Panc1 (cell line): ENCODE data around the gene MLPH. TPM values are rescaled to one million over a fixed set of nuclear protein-coding genes. Genes with fewer than 3 reads are reported as not detected.

Experiments used
- ATAC-seq: fragments of 200-7000 bp; cut with Tn5 transposase; 2 replicates; pipeline ENCODE4 v1.9.1; 2020; ENCODE audit warnings: mild to moderate bottlenecking, moderate library complexity
- BruUV-seq: library from RNA; stranded (reverse); fragments of 400-500 nt; replicated peaks from 2 replicates; lab custom pipeline; 2021; lab: Mats Ljungman, UMichigan
- CTCF ChIA-PET: fragments of 300-600 bp; sonication (Branson Sonifier 250); formaldehyde crosslinking; loops from one replicate; lab custom pipeline; 2022; ENCODE audit warnings: antibody characterized with exemption; lab: Charles Lee
- POLR2A ChIA-PET: fragments of 300-600 bp; sonication (Branson Sonifier 250); formaldehyde crosslinking; loops from one replicate; lab custom pipeline; 2022; ENCODE audit warnings: antibody characterized with exemption; lab: Charles Lee
- DNase-seq: peaks from one replicate; pipeline ENCODE4 v3.0.0-alpha.2; 2010; ENCODE audit warnings: low read depth, low spot score
- H3K27ac ChIP-seq: 2 replicates; pipeline ENCODE4 v1.5.1; 2011; ENCODE audit warnings: mild to moderate bottlenecking, low read length, inconsistent platforms
- H3K27me3 ChIP-seq: fragments of 200-500 bp; sonication (Bioruptor generic); 2 replicates; pipeline ENCODE4 v1.6.0; 2014; ENCODE audit warnings: low read length, inconsistent platforms; ENCODE audit not compliant: control insufficient read depth, insufficient read depth
- H3K36me3 ChIP-seq: fragments of 200-500 bp; sonication (Bioruptor generic); 2 replicates; pipeline ENCODE4 v1.5.1; 2014; ENCODE audit warnings: inconsistent platforms, mild to moderate bottlenecking, low read length, moderate library complexity; ENCODE audit not compliant: control insufficient read depth, insufficient read depth
- H3K4me1 ChIP-seq: 2 replicates; pipeline ENCODE4 v1.5.1; 2011; ENCODE audit warnings: inconsistent platforms, mild to moderate bottlenecking, low read length, moderate library complexity; ENCODE audit not compliant: control insufficient read depth, insufficient read depth
- H3K4me3 ChIP-seq, 2 experiments: 2 replicates each; pipeline ENCODE4 v1.5.1; 2011 to 2012; ENCODE audit warnings: low read depth in 2 of 2, low read length in 2 of 2, mild to moderate bottlenecking in 2 of 2, inconsistent platforms in 1 of 2, moderate library complexity in 1 of 2
- H3K9me3 ChIP-seq: fragments of 200-500 bp; sonication (Bioruptor generic); 2 replicates; pipeline ENCODE4 v1.5.1; 2014; ENCODE audit warnings: low read depth, mild to moderate bottlenecking, inconsistent platforms, low read length, moderate library complexity; ENCODE audit not compliant: control insufficient read depth, insufficient read depth
- CTCF ChIP-seq: fragments of 450-650 bp; IDR thresholded peaks from 2 replicates; pipeline ENCODE4 v1.5.1; 2017; ENCODE audit warnings: mild to moderate bottlenecking
- POLR2AphosphoS5 ChIP-seq: IDR thresholded peaks from 2 replicates; pipeline ENCODE4 v1.6.1; 2012; ENCODE audit warnings: mild to moderate bottlenecking, low read depth, low read length, moderate library complexity
- SIN3A ChIP-seq: IDR thresholded peaks from 2 replicates; pipeline ENCODE4 v1.6.1; 2012; ENCODE audit warnings: low read depth, mild to moderate bottlenecking, low read length, moderate library complexity, borderline replicate concordance; ENCODE audit not compliant: insufficient read depth
- TCF7L2 ChIP-seq: IDR thresholded peaks from 2 replicates; pipeline ENCODE4 v1.6.1; 2011; ENCODE audit warnings: mild to moderate bottlenecking, low read depth, low read length, inconsistent platforms
- in situ Hi-C: cut with HindIII; loops from 2 replicates; pipeline ENCODE4 v1.10.0; 2016; ENCODE audit warnings: low sequenced_read_pairs, low pct_unique_long_range_greater_than_20kb
- intact Hi-C: fragments of 100-400 bp; cut with micrococcal nuclease; formaldehyde crosslinking; loops from one replicate; pipeline ENCODE4 v1.10.0; 2022; ENCODE audit not compliant: unreplicated experiment
- total RNA-seq: library from RNA; stranded (reverse); gene quantifications from one replicate; pipeline ENCODE4 v1.2.1, GENCODE V29; 2021; ENCODE audit not compliant: unreplicated experiment
- TF ChIP-seq, protein P1 (sequence below), 2 experiments: IDR thresholded peaks; 2 replicates each; pipeline ENCODE4 v1.6.1; 2011 to 2012; ENCODE audit warnings: low read depth in 2 of 2, control low read depth in 1 of 2, low read length in 1 of 2, mild to moderate bottlenecking in 1 of 2, moderate library complexity in 1 of 2; ENCODE audit not compliant: insufficient read depth in 1 of 2

MLPH gene
- total RNA-seq, 1 experiment from 2014 or later = 60.2 TPM

DNA sequence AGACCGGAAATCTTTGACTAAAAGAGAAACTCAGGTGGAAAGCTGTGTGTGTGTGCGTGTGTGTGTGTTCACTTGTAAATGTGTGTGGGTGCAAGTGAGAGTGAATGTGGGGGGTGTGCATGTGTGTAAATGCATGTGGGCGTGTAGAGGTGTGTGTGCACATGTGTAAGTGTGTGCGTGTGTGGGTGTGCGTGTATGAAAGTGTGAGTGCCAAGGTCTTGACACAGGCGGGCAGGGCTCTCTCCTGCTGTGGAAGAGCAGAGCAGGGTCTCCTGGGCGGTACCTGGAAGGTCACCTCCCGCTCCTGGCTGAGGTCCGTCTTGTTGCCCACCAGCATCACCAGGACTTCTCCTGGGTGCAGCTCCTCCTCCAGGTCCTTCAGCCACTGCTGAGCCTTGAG is 89.9 kb downstream of the MLPH start:
- Histone ChIP-seq H3K27ac (no peak overlapping the region), H3K4me3 (no peak overlapping the region), H3K27me3 (no peaks in the 10 kb centered on the region), H3K9me3 (no peaks in the 10 kb centered on the region), H3K4me1 (peaks cover 14% of the 10 kb centered on the region), H3K36me3 (no peaks in the 10 kb centered on the region)
- in situ Hi-C loops (no loop called here), intact Hi-C loops (no loop called here)
- no TSS peak for BruUV-seq
- DNase-seq (no peak), ATAC-seq (no peak)
- no peak for TF ChIP-seq TCF7L2
- no peak for TF ChIP-seq CTCF
- no peak for TF ChIP-seq SIN3A
- TF ChIP-seq POLR2AphosphoS5 = no peak
- TF ChIP-seq, protein P1, sequence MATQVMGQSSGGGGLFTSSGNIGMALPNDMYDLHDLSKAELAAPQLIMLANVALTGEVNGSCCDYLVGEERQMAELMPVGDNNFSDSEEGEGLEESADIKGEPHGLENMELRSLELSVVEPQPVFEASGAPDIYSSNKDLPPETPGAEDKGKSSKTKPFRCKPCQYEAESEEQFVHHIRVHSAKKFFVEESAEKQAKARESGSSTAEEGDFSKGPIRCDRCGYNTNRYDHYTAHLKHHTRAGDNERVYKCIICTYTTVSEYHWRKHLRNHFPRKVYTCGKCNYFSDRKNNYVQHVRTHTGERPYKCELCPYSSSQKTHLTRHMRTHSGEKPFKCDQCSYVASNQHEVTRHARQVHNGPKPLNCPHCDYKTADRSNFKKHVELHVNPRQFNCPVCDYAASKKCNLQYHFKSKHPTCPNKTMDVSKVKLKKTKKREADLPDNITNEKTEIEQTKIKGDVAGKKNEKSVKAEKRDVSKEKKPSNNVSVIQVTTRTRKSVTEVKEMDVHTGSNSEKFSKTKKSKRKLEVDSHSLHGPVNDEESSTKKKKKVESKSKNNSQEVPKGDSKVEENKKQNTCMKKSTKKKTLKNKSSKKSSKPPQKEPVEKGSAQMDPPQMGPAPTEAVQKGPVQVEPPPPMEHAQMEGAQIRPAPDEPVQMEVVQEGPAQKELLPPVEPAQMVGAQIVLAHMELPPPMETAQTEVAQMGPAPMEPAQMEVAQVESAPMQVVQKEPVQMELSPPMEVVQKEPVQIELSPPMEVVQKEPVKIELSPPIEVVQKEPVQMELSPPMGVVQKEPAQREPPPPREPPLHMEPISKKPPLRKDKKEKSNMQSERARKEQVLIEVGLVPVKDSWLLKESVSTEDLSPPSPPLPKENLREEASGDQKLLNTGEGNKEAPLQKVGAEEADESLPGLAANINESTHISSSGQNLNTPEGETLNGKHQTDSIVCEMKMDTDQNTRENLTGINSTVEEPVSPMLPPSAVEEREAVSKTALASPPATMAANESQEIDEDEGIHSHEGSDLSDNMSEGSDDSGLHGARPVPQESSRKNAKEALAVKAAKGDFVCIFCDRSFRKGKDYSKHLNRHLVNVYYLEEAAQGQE (IDR thresholded peaks at IDR 0.05; ENCODE audit: insufficient read depth in 1 of 2, low read depth in 2 of 2, low read length in 1 of 2) = no peak
- ChIA-PET POLR2A (no interaction called here), CTCF (no interaction called here)

DNA sequence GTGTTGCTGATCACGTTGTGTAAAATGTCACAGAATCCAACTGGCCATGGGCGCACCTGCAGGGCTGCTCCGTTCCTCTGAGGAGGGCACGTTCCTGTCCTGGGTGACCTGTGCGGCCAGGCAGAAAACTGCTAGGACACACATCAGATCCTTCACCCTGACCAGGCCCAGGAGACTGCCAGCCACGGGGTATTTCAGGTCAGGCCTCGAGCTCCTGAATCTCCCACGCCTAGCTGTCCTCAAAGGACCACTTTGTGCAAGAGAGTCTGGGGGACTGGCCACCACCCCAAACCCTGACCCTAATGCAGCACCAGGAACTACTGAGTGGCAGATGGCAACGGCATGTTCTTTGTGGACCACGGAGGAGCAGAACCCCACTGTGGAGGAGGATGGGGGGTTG is 90.4 kb downstream of the MLPH start:
- Histone ChIP-seq H3K27me3 (no peaks in the 10 kb centered on the region), H3K36me3 (no peaks in the 10 kb centered on the region), H3K9me3 (no peaks in the 10 kb centered on the region), H3K4me1 (peaks cover 14% of the 10 kb centered on the region), H3K27ac (no peak overlapping the region), H3K4me3 (no peak overlapping the region)
- CTCF ChIA-PET = no interaction called here
- in situ Hi-C loops = no loop called here
- TF ChIP-seq, protein P1 (IDR thresholded peaks at IDR 0.05; ENCODE audit: insufficient read depth in 1 of 2, low read depth in 2 of 2, low read length in 1 of 2) = no peak
- no peak for TF ChIP-seq TCF7L2
- no peak for TF ChIP-seq SIN3A
- TF ChIP-seq POLR2AphosphoS5 = no peak
- TF ChIP-seq CTCF = no peak
- POLR2A ChIA-PET = no interaction called here
- DNase-seq (no peak), ATAC-seq (no peak)
- no TSS peak for BruUV-seq
- intact Hi-C loops = no loop called here
